ENCODE data around the gene BCL2L12.
"Not testable (repeated sequence)": the region's sequence is repeated elsewhere in the genome, so short reads cannot be mapped to it uniquely, and the experiment has no call there.

Gene BCL2L12, protein sequence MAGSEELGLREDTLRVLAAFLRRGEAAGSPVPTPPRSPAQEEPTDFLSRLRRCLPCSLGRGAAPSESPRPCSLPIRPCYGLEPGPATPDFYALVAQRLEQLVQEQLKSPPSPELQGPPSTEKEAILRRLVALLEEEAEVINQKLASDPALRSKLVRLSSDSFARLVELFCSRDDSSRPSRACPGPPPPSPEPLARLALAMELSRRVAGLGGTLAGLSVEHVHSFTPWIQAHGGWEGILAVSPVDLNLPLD

DNA sequence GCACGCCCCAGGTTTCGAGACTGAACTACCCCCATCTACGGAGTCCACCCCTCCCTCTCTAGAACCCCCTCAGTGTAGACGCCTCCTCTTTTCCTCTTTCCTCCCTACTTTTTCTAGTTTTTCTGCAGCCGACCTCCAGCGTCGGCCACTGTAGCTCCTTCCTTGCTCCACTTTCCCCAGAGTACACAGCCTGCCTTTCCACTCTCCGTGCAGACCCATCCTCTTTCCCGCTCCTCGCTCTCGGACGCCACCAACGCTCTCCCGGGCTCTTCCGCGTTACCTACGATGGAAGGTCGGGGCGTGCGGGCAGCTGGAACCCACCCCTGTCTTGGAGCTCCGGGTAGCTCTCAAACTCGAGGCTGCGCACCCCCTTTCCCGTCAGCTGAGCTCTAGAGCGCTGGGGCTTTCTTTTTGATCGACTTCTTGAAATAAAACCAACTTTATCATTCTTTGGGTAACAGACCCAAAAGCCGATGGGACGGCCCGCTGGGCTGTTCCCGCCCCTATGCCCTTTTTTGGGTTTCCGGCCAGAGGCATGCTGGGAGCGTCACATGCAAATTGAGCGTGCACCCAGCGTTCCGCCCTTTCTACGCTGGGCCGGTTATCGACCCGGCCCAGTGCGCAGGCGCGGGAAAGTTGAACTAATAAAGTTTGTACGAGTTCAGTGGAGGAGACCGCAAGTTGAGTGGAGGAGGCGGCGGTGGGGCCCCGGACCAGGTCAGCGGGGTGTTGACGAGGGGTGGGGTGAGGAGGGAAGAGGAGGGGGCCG lies at the start of gene BCL2L12, which contains the start of gene IRF3:
TSS of gene BCL2L12 (plus strand) at position 583 of the 769 bp plus-strand sequence. CDS start 760 bp downstream, outside the sequence.
TSS of gene IRF3 (minus strand) at position 507 of the 769 bp plus-strand sequence. CDS start 1,019 bp downstream, outside the sequence.
- DNase-seq, result peak; percentile 90 to 98 (median 92)

DNA sequence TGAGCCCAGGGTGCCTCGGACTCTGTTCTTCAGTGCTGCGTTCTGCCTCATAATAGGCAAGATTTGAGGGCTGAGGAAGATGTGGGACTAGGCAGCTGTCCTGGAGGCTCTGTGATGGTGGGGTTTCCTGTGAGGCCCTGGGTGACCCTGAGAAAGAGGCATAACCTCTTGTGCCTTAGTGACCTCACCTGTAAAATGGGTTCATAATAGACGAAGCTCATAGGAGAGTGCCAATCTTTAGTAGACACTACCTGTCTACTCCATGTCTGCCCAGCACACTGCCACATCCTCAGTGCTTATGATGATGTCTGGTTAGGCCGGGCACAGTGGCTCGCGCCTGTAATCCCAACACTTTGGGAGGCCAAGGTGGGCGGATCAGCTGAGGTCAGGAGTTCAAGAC lies 49.2 kb upstream of the BCL2L12 start:
- DNase-seq, result no peak

DNA sequence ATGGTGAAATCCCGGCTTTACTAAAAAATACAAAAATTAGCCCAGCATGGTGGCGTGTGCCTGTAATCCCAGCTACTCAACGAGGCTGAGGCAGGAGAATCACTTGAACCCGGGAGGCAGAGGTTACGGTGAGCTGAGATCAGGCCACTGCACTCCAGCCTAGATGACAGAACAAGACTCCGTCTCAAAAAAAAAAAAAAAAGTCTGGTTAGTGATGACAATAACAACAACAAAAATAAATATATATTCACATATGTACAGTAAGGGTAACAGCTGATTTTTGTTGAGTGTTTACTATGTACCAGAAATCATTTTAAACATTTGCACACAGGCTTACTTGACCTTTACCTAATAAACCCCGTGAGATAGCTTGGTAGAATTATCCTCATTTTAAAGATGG lies 48.8 kb upstream of the BCL2L12 start:
- DNase-seq, result no peak

DNA sequence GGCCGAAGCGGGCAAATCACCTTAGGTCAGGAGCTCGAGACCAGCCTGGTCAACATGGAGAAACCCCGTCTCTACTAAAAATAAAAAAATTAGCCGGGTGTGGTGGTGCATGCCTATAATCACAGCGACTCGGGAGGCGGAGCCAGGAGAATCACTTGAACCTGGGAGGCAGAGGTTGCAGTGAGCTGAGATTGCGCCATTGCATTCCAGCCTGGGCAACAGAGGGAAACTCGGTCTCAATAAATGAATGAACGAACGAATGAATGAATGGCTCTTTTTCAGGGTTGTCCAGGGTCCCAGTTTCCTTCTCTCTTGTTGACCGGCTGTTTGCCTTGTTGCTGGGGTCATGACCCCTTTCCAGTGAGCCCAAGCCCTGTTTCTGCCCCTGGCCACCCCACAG lies 47.9 kb upstream of the BCL2L12 start:
- not testable (repeated sequence) for DNase-seq

DNA sequence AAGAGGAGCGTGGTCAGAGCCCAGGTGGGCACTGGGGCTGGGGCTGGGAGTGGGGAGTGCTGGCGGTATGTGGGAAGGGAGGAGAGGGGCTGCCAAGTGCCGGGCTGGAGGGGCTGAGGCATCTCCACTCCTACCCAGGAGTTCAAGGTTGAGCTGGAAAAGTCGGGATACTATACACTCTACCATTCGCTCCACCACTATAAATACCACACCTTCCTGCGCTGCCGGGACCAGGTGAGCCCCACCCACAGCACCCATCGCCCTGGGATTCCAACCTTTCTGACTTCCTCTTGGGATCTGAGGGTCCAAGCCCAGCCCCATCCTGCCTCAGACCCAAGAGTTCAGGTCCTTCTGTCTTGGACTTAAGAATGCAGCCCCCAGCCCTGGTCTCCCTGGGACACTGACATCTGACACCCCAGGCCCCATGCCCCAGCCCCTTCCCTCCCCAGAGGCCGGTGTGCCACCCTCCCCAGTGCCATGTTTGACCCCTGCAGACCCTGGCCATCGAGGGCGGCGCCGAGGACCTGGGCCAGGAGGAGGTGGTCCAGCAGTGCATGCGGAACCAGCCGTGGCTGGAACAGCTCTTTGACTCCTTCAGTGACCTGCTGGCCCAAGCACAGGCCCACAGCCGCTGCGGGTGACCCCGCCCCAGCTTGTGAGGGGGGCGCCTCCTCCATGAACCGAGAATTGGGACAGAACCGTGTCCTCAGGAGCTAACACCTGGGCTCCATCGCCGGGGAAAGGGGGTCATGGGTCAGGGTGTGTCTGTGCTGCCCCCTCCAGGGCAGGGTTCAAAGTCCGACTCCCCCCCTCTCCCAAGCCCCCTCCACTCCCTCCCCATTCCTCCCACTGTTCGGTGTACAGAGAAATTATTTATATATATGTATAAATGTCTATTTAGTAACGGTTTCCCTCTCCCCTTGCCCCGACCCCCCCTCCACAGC lies 40.5 kb upstream of the BCL2L12 start:
- no peak for DNase-seq

DNA sequence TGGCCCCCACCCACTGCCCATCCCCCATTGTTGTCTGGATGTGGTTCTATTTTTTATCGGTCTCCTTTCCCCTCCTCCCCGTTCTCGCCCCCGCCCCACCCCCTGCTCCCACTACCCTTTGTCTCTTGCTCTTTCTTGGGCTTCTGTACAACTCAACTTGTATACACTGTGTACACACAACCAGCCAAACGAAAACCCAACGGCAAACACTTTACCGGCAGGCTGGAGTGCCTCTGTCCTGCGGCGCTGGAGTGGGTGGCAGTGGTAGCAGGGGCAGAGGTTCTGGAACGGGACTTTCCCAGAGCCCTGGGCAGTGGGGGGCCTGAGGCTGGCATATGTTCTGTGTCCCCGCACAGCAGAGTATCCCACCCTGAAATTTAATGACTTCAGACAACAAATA lies 39.5 kb upstream of the BCL2L12 start:
- no peak for DNase-seq

DNA sequence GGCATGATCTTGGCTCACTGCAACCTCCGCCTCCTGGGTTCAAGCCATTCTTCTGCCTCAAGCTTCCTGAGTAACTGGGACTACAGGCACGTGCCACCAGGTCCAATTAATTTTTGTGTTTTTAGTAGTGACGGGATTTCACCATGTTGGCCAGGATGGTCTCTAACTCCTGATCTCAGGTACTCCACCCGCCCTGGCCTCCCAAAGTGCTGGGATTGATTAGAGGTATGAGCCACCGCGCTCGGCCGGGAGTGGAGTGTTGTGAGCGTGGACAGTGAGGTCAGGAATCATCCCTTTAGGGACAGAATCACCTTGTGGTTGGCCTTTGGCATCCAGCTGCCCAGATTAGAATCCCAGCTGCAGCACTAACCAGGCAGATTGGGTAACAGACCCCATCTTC lies 36.1 kb upstream of the BCL2L12 start:
- DNase-seq, result no peak

DNA sequence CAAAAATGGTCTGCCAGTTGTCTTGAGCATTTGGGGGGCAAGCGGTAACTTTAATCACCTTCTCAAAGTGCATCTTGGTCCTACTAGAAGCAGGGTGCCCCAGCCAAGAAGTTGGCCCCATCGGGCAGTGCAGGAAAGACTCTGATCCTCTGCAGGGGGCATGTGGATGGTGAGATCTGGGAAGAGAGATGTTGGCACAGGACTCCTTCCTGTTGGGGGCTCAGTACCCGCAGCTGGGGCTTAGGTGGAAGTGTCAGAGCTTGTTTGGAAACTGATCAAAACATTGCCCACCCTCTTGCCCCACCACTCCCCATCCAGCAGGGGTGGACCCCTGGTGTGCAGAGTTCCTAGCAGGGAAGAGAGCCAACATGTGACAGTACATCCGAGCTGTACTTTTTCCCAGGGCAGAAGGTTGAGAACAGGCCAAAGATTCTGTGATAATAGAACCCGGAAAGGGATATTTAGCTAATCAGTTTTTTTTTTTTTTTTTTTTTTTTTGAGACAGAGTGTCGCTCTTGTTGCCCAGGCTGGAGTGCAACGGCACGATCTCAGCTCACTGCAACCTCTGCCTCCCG lies 34.6 kb upstream of the BCL2L12 start:
- DNase-seq, result no peak

DNA sequence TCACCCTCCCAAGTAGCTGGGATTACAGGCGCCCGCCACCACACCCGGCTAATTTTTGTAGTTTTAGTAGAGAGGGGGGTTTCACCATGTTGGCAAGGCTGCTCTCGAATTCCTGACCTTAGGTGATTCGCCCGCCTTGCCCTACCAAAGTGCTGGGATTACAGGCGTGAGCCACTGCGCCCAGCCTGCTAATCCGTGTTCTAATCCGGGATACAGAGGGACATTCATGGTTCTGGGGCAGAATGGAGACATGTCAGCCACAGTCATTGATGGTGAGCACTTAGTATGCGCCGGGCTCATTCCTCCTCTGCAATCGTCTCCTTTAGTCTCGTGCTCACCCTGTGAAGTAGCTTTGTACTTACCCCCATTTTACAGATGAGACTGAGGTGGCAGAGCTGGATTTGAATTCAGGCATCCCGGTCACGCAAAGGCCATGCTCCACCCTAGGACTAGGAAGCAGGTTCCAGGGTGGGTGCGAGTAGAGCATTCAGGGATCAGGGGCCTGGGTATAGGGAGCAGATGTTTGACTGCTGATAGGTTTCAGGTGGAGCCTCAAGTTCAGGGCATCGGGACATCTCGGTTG lies 34.0 kb upstream of the BCL2L12 start:
- no peak for DNase-seq

DNA sequence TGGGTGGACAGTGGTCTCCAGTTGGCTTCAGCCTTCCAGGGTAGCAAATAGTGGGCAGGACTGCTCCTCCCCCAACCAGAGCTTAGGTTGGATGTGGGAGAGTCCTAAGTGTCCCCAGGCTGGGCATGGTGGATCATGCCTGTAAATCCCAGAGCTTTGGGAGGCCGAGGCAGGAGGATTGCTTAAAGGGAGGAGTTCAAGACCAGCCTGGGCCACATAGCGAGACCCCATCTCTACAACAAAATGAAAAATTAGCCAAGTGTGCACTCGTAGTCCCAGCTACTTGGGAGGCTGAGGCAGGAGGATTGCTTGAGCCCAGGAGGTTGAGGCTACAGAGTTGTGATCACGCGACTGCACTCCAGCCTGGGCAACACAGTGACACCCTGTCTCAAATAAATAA lies 33.2 kb upstream of the BCL2L12 start:
- DNase-seq, result no peak

DNA sequence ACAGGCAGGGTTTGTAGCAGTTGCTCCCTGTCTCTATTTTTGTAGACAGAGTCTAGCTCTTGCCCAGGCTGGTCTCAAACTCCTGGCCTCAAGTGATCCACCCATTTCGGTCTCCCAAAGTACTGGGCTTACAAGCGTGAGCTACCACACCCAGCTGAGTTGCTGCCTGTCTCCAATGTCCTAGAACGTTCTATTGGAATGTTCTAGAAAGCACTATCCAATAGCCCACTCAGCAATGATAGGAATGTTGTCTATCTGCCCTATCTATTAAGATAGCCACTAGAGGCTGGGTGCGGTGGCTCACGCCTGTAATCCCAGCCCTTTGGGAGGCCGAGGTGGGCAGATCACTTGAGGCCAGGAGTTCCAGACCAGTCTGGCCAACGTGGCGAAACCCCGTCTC lies 32.5 kb upstream of the BCL2L12 start:
- not testable (repeated sequence) for DNase-seq

DNA sequence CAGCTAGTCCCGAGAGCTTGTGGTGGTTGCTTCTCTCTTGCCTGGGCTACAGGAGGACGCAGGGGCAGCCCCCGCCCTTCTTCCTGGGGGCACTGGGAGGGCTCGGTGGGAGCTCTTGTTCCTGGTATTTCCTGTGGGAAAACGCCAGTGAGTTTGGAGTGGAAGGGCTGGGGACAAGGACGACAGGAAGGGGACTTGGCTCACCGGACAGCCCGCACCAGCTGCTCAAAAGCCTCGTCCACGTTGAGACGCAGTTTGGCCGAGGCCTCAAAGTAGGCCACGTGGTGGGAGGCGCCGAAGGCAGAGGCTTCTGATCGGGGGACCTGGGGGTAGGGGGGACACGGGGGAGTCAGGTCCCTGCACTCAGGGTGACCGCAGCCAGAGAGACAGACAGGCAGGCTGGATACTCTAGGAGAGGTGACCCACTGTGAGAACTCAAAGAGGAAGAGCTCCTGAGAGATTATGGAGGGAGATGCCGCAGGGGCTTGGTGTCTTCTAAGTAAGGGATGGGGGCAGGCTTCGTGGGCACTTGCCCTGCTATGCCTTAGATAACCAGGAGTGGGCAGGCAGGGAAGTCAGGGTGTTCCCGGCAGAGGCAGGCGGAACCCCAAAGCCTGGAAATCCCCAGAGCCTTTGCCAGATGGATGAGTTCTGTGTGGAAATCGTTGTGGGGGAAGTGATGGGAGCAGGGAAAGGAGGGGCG lies 30.1 kb upstream of the BCL2L12 start:
- peak in 1 of 3 experiments; percentile 25 for DNase-seq

DNA sequence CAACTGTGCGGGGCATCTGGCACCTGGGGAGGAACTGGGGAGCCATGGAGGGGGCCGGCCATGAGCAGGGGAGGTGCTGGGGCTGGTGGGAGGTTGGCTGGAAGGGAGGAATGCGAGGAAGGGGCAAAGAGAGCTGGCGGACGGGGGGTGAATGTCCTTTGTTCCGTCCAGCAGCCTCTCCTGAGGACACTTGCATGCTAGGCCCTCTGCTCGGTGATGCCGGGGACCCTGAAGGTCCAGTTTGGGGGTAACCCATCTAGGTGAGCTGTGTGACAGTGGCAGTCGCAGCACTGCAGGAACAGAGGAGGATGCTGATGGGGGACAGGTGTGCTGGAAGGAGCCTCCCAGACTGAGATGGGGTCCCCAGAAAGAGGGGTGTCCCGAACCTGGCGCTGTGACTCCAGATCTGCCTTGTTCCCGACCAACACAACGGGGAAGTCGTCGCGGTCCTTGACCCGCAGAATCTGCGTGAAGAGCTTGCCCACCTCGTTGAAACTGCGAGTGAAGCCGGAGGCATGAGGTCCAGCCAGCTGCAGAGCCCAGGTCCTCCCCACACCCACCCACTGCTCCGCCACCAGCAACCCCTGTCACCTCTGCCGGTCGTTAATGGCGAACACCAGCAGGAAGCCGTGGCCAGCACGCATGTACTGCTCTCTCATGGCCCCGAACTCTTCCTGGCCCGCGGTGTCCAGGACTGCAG lies 29.4 kb upstream of the BCL2L12 start:
- peak in 1 of 3 experiments; percentile 15 for DNase-seq

DNA sequence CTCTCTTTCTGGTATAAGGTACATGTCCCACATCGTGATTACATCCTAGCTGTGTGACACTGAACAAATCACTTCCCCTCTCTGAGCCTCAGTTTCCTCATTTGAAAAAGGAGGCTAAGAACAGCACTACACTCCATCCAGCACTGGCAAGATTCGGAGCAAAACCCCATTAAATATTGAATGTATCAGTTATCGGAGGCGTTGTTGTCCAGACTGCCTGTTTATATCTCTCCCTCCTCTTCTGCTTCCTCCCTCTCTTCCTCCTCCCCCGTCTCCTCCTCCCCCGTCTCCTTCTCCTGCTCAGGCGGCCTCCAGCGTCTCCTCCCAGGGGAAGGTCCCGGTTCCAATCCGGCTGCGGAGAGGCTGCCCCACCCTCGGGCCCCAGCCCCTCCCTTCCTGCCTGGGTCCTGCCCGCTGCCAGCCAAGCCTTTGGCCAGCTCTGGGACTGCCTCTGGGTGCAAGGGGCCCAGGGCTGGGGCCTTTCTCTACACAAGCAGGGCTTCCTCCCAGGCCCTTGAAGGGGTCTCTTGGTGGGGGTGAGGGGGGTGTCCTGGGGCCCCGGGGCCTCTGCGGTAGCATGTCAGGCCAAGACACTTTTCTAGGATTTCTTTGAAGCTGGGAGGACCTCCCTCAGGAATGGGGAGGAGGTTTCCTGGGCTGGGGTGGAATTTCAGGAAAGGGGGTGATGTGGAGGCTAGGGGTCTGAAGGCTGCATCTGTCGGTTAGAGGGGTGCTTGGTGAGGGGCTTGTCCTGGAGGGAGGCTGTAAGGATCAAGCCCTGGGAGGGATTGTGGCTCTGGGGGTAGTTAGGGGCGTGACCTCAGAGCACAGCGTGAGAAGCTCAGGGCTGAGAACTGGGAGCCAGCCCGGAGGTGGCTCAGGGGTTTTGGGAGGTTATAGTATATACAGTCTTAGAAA lies 27.7 kb upstream of the BCL2L12 start:
- DNase-seq, result no peak

DNA sequence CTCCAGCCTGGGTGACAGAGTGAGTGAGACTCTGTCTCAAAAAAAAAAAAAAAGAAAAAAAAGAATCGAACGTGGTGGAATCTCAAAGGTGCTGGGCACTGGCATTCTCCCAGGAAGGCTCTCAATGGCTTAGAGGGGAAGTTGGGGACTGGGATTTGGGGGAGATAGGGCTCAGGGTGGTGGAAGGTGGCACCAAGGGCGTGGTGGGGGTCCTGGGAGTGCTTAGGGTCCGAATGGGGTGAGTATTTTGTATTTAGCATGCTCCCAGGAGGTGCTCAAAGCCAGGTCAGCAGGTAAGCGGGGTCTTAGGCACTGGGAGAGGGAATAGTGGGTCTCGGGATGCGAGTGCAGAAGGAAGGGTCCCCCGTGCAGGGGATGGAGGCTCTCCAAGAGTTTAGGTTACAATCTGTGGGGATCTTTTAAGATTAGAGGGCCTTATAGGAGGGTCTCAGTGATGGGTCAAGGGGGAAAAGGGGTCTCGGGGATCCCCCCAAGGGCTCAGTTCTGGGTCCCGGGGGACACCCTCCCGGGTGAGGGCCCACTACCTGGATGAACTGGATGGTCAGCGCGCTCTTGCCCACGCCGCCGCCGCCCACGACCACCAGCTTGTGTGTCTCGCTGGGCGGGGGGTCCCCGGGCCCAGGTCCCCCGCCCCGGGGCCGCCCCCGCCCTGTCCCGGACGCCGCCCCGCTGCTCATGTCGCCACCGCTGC lies 26.2 kb upstream of the BCL2L12 start:
- DNase-seq, result no peak

DNA sequence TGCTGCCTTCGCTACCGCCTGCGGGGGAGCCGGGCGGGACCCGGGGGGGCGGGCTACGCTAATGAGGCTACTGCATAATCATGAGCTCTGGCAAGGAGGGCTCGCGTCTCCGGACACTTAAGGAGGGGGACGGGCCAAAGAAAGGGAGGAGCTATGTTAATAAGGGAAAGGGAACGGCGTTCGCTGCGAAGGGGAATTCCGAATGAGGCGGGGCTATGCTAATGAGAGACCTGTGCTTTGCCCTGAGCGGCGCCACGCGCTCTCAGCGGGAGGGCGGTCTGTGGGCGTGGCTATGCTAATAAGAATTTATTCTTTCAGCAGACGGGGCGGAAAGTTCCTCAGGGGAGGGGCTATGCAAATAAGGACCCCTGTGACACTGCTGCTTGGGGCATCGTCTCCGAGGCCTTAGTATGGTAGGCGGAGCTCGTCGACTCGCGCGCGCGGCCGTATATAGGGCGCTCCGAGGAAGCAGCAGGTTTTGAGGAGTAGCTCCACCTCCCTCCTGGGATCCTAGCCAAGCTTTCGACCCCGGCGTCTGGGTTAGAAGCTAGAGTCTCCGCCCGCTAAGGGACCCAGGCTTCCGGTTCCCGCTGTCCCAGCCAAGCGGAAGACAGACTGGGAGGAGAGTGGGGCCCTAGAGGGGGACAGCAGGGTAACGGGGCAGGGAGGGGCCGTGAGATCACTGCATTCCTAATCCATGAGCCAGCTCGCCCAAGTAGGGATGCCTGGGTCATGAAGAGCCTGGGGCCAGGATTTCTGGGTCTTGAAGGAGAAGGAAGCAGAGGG lies 25.4 kb upstream of the BCL2L12 start, which contains the start of gene RRAS:
TSS of gene RRAS (minus strand) at position 31 of the 786 bp plus-strand sequence. CDS start 45 bp downstream, outside the sequence.
- DNase-seq, result peak; percentile 98 to 100 (median 99)

DNA sequence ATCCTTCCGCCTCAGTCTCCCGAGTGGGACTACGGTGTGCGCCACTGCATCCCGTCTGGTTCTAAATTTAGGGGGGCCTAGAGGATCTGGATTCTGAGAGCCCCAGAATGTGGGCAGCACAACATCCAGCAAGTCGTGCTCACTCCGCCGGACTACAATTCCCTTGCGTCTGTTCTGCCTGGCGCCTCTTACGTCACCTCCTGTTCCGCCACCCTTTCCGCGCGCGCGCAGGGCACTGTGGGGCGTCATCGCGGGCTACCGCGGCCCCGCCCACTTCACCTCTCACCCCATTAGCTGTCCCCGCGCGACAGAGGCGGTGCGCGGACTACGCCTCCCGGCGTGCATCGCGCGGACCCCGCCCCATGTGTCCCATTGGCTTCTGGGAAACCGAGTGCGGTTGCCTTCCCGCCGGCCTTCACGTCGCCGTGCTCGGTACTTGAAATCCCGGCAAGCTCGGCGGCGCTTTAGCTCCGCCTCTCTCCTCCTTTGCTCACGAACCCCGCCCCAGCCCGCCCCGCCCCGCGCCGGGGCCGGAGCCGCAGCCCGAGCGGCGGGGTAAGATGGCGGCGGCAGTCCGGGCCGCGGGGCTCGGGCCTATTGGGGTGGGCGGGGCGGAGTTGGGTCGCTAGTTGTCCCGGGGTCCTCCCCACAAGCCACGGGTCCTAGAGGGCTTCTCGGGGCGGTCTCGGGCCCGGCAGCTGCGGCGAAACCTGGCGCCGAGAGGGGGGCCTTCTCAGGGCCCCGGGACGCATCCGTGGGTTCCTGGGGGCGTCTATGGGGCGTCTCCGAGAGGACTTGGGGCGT lies 23.8 kb upstream of the BCL2L12 start, which contains the start of gene SCAF1:
TSS of gene SCAF1 (plus strand) at position 522 of the 804 bp plus-strand sequence. CDS start 2,818 bp downstream, outside the sequence.
- peak; percentile 99 to 100 (median 99) for DNase-seq

Data from NCI-H1417 (cell line).